ENCODE results near the gene SZT2. TPM values are rescaled to one million over a fixed set of nuclear protein-coding genes. Genes with fewer than 3 reads are reported as not detected.

The SZT2 gene
- total and polyA plus RNA-seq, 10 of the 15 experiments (the other 5 are each of a cell fraction or from before 2014, with no cell fraction given): 1.4 to 38.3 (median 12.7) TPM

DNA sequence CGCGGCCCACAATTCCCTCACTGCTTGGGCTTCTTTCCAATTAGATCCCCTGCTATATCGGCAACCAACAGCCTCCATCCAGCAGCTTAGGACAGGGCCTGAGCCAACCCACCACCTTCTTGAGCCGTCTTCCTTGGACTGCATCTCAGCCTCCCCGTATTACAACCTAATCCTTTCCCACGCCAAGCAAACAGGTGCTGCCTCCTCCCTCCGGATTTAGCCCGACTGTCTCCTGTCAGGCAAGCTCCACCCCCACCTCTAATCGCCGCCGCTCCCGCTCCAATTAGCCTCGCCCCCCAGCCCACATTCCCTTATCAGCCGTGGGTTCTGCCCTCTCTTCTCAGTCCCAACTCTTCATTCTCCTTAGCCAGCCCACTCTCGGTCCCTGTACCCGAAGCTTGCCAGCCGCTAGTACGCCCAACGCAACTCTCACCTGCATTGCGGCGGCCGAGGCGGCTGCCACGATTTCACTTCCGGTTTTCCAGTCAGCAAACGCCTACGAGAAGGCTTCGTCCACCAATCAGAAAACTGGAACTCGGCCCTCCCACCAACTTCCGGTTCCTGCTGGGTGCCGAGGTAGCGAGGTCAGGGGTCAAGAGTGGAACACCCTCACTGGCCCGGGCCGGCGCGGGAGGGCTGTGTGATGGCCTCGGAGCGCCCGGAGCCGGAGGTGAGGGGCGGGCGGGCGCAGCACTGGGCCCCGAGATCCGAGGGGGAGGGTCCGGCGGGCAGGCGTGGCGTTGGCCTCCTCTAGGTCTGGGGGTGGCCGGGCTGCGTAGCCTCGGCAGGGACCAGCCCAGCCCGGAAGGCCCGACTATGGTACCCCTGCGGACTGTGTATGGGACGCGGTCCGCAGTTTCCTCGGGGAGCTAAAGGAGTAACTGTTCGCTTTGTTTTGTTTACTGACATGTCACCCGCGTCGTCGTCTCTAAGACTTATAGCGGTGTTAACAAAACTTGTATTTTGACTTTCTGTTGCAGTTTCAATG is at the start of gene SZT2, which contains the start of gene MED8 (continued):
- TF ChIP-seq, protein P1, sequence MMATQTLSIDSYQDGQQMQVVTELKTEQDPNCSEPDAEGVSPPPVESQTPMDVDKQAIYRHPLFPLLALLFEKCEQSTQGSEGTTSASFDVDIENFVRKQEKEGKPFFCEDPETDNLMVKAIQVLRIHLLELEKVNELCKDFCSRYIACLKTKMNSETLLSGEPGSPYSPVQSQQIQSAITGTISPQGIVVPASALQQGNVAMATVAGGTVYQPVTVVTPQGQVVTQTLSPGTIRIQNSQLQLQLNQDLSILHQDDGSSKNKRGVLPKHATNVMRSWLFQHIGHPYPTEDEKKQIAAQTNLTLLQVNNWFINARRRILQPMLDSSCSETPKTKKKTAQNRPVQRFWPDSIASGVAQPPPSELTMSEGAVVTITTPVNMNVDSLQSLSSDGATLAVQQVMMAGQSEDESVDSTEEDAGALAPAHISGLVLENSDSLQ (IDR thresholded peaks at IDR 0.05): peak; percentile 93
- no peak for TF ChIP-seq EP300 (IDR thresholded peaks at IDR 0.05; ENCODE audit: borderline replicate concordance in 1 of 2, control insufficient read depth in 1 of 2, low read depth in 2 of 2, low read length in 2 of 2)
- no peak for TF ChIP-seq JUND (IDR thresholded peaks at IDR 0.05; ENCODE audit: low read depth, low read length)
- no peak for TF ChIP-seq RFX5 (IDR thresholded peaks at IDR 0.05; ENCODE audit: low read depth, low read length)
- peak; percentile 45; the same call in 1 of the 2 replicates for TF ChIP-seq CREM (IDR thresholded peaks at IDR 0.05; ENCODE audit: low read depth)
- peak; percentile 85 for TF ChIP-seq SPI1 (IDR thresholded peaks at IDR 0.05; ENCODE audit: borderline replicate concordance, insufficient read depth, low read depth, low read length)
- TF ChIP-seq, protein P2, sequence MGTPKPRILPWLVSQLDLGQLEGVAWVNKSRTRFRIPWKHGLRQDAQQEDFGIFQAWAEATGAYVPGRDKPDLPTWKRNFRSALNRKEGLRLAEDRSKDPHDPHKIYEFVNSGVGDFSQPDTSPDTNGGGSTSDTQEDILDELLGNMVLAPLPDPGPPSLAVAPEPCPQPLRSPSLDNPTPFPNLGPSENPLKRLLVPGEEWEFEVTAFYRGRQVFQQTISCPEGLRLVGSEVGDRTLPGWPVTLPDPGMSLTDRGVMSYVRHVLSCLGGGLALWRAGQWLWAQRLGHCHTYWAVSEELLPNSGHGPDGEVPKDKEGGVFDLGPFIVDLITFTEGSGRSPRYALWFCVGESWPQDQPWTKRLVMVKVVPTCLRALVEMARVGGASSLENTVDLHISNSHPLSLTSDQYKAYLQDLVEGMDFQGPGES (IDR thresholded peaks at IDR 0.05): peak; percentile 67; the same call in 1 of the 2 replicates
- no peak for TF ChIP-seq ZNF217 (IDR thresholded peaks at IDR 0.05)
- TF ChIP-seq MTA3 (IDR thresholded peaks at IDR 0.05; ENCODE audit: borderline replicate concordance, low read length): no peak
- no peak for TF ChIP-seq MYB (IDR thresholded peaks at IDR 0.05; ENCODE audit: borderline replicate concordance, low read depth, low read length)
- TF ChIP-seq MEF2A (IDR thresholded peaks at IDR 0.05; ENCODE audit: insufficient read depth, low read depth, low read length): no peak
- TF ChIP-seq RUNX3 (IDR thresholded peaks at IDR 0.05; ENCODE audit: low read length): peak; percentile 51; the same call in 1 of the 2 replicates
- TF ChIP-seq HDAC6 (IDR thresholded peaks at IDR 0.05; ENCODE audit: unreplicated experiment): no peak
- TF ChIP-seq, protein P3, sequence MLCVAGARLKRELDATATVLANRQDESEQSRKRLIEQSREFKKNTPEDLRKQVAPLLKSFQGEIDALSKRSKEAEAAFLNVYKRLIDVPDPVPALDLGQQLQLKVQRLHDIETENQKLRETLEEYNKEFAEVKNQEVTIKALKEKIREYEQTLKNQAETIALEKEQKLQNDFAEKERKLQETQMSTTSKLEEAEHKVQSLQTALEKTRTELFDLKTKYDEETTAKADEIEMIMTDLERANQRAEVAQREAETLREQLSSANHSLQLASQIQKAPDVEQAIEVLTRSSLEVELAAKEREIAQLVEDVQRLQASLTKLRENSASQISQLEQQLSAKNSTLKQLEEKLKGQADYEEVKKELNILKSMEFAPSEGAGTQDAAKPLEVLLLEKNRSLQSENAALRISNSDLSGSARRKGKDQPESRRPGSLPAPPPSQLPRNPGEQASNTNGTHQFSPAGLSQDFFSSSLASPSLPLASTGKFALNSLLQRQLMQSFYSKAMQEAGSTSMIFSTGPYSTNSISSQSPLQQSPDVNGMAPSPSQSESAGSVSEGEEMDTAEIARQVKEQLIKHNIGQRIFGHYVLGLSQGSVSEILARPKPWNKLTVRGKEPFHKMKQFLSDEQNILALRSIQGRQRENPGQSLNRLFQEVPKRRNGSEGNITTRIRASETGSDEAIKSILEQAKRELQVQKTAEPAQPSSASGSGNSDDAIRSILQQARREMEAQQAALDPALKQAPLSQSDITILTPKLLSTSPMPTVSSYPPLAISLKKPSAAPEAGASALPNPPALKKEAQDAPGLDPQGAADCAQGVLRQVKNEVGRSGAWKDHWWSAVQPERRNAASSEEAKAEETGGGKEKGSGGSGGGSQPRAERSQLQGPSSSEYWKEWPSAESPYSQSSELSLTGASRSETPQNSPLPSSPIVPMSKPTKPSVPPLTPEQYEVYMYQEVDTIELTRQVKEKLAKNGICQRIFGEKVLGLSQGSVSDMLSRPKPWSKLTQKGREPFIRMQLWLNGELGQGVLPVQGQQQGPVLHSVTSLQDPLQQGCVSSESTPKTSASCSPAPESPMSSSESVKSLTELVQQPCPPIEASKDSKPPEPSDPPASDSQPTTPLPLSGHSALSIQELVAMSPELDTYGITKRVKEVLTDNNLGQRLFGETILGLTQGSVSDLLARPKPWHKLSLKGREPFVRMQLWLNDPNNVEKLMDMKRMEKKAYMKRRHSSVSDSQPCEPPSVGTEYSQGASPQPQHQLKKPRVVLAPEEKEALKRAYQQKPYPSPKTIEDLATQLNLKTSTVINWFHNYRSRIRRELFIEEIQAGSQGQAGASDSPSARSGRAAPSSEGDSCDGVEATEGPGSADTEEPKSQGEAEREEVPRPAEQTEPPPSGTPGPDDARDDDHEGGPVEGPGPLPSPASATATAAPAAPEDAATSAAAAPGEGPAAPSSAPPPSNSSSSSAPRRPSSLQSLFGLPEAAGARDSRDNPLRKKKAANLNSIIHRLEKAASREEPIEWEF (IDR thresholded peaks at IDR 0.05; ENCODE audit: insufficient replicate concordance, low read depth, low read length): no peak
- TF ChIP-seq, protein P4, sequence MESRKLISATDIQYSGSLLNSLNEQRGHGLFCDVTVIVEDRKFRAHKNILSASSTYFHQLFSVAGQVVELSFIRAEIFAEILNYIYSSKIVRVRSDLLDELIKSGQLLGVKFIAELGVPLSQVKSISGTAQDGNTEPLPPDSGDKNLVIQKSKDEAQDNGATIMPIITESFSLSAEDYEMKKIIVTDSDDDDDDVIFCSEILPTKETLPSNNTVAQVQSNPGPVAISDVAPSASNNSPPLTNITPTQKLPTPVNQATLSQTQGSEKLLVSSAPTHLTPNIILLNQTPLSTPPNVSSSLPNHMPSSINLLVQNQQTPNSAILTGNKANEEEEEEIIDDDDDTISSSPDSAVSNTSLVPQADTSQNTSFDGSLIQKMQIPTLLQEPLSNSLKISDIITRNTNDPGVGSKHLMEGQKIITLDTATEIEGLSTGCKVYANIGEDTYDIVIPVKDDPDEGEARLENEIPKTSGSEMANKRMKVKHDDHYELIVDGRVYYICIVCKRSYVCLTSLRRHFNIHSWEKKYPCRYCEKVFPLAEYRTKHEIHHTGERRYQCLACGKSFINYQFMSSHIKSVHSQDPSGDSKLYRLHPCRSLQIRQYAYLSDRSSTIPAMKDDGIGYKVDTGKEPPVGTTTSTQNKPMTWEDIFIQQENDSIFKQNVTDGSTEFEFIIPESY (IDR thresholded peaks at IDR 0.05): no peak
- TF ChIP-seq TAF1 (IDR thresholded peaks at IDR 0.05; ENCODE audit: borderline replicate concordance, low read depth, low read length): peak; percentile 80
- no peak; the same call in 1 of the 2 replicates for TF ChIP-seq LARP7 (IDR thresholded peaks at IDR 0.05)

Measured in GM12878 (cell line).